ENCODE measurements around the gene MAP4K5. TPM values are rescaled to one million over a fixed set of nuclear protein-coding genes. Genes with fewer than 3 reads are reported as not detected.

MAP4K5 gene
- polyA plus RNA-seq, 1 experiment, result 8.8 TPM

DNA sequence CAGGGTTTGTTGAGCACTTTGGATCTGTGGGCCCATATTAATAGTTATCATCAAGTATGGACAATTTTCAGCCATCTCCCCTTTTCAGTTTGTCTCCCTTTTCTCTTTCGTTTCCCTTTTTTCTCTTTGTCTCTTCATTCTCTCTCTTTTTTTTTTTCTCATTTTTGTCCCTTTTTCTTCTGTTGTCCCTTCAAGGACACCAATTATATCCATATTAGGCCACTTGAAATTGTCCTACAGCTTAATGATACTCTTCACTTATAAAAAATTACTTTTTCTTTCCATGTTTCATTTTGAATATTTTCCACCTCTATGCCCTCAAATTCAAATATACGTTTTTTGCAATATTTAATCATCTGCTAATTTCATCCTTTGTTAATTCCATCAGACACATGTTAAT lies 53.3 kb downstream of the MAP4K5 start:
- CTCF ChIA-PET, result no interaction called here
- no peak for DNase-seq (ENCODE audit: low read depth)
- POLR2A ChIA-PET, result no interaction called here
- Histone ChIP-seq H3K36me3 (ENCODE audit: control insufficient read depth, insufficient read depth, low read length) (peaks cover 3% of the 10 kb centered on the region), H3K27me3 (ENCODE audit: control insufficient read depth, insufficient read depth, low read length) (no peaks in the 10 kb centered on the region), H3K4me3 (ENCODE audit: low read depth, low read length) (no peak overlapping the region)
- TF ChIP-seq, protein P1, sequence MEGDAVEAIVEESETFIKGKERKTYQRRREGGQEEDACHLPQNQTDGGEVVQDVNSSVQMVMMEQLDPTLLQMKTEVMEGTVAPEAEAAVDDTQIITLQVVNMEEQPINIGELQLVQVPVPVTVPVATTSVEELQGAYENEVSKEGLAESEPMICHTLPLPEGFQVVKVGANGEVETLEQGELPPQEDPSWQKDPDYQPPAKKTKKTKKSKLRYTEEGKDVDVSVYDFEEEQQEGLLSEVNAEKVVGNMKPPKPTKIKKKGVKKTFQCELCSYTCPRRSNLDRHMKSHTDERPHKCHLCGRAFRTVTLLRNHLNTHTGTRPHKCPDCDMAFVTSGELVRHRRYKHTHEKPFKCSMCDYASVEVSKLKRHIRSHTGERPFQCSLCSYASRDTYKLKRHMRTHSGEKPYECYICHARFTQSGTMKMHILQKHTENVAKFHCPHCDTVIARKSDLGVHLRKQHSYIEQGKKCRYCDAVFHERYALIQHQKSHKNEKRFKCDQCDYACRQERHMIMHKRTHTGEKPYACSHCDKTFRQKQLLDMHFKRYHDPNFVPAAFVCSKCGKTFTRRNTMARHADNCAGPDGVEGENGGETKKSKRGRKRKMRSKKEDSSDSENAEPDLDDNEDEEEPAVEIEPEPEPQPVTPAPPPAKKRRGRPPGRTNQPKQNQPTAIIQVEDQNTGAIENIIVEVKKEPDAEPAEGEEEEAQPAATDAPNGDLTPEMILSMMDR (IDR thresholded peaks at IDR 0.05; ENCODE audit: insufficient read depth, low read depth, low read length), result no peak

DNA sequence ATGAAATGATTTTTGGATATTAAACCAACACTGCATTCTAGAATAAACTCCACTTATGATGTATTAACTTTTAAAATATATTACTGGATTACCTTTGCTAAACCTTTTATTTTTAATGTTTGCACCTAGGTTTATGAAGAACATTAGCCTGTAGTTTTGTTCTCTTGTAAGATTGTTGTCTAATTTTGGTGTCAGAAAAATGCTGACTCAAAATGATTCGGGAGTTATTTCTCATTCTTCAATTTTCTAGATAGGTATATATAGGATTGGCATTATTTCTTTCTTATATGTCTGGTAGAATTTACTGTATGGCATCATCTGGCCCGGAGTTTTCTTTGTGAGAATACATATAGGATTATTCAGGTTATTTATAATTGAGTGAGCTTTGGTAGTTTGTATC lies 54.6 kb downstream of the MAP4K5 start:
- CTCF ChIA-PET, result no interaction called here
- DNase-seq (ENCODE audit: low read depth), result no peak
- Histone ChIP-seq H3K27me3 (ENCODE audit: control insufficient read depth, insufficient read depth, low read length) (no peaks in the 10 kb centered on the region), H3K4me3 (ENCODE audit: low read depth, low read length) (no peak overlapping the region), H3K36me3 (ENCODE audit: control insufficient read depth, insufficient read depth, low read length) (peaks cover 4% of the 10 kb centered on the region)
- POLR2A ChIA-PET, result no interaction called here
- TF ChIP-seq, protein P1 (IDR thresholded peaks at IDR 0.05; ENCODE audit: insufficient read depth, low read depth, low read length), result no peak

- TF ChIP-seq, protein P1 (IDR thresholded peaks at IDR 0.05; ENCODE audit: insufficient read depth, low read depth, low read length), result no peak
- POLR2A ChIA-PET, result no interaction called here
- Histone ChIP-seq H3K4me3 (ENCODE audit: low read depth, low read length) (no peak overlapping the region), H3K27me3 (ENCODE audit: control insufficient read depth, insufficient read depth, low read length) (no peaks in the 10 kb centered on the region), H3K36me3 (ENCODE audit: control insufficient read depth, insufficient read depth, low read length) (peaks cover 5% of the 10 kb centered on the region)
- DNase-seq (ENCODE audit: low read depth), result no peak
- CTCF ChIA-PET, result no interaction called here
These were observed 56.2 kb downstream of the MAP4K5 start for GRCh38 chr14:50476134-50476533.

DNA sequence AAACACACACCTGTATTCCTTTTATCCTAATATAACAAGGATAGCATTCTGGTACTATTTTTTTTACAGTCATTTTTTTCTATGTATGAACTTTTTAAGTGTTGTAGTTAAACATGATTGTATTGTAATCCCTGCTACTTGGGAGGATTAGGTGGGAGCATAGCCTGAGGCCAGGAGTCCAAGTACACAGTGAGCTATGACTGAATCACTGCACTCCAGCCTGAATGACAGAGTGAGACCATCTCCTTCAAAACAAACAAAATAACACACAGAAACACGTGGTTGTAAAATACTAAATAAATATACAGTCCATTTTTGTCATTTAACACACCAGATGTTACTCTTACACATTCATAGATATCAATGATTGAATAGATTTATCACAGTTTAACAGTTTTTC lies 56.9 kb downstream of the MAP4K5 start:
- POLR2A ChIA-PET, result no interaction called here
- no peaks in the 10 kb centered on the region for H3K27me3 ChIP-seq (ENCODE audit: control insufficient read depth, insufficient read depth, low read length)
- TF ChIP-seq, protein P1 (IDR thresholded peaks at IDR 0.05; ENCODE audit: insufficient read depth, low read depth, low read length), result no peak
- CTCF ChIA-PET, result no interaction called here
- DNase-seq (ENCODE audit: low read depth), result no peak
- no peak overlapping the region for H3K4me3 ChIP-seq (ENCODE audit: low read depth, low read length)
- H3K36me3 ChIP-seq (ENCODE audit: control insufficient read depth, insufficient read depth, low read length), result peaks cover 5% of the 10 kb centered on the region

DNA sequence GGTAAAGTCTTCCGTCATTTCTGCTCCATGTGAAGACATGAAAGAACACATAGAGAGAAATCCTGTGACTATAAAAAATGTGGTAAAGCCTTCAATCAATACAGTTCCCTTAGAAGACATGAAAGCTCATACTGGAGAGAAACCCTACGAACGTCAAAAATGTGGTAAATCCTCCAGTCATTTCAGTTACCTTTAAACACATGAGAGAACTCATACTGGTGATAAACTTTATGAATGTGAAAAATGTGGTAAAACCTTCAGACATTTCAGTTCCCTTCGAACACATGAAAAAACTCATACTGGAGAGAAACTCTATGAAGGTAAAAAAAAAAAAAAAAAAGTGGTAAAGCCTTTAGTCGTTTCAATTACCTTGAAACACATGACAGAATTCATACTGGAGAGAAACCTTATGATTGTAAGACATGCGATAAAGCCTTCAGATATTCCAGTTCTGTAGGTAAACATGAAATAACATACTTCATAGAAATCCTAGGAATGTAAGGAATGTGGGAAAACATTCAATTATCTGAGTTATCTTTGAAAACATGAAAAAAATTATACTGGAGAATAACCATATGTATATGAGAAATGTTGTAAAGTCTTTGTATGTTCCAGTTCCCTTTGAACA lies 60.4 kb downstream of the MAP4K5 start:
- Histone ChIP-seq H3K4me3 (ENCODE audit: low read depth, low read length) (no peak overlapping the region), H3K27me3 (ENCODE audit: control insufficient read depth, insufficient read depth, low read length) (no peaks in the 10 kb centered on the region), H3K36me3 (ENCODE audit: control insufficient read depth, insufficient read depth, low read length) (peaks cover 10% of the 10 kb centered on the region)
- POLR2A ChIA-PET, result no interaction called here
- no peak for DNase-seq (ENCODE audit: low read depth)
- CTCF ChIA-PET, result no interaction called here
- TF ChIP-seq, protein P1 (IDR thresholded peaks at IDR 0.05; ENCODE audit: insufficient read depth, low read depth, low read length), result no peak

Measured in BJ (cell line).